Stimulated activated CD8-positive, alpha-beta memory T cell treated with anti-CD3 and anti-CD28 coated beads, Interleukin-12 subunit alpha, Interleukin-12 subunit beta, amount 100 ng/mL, for 24 hours (primary cell): ENCODE results near the gene SPATA32.

Experiments
- DNase-seq: peaks from one replicate; pipeline ENCODE4 v3.0.0-alpha.2; 2020; ENCODE audit errors: extremely low read depth

The SPATA32 gene

DNA sequence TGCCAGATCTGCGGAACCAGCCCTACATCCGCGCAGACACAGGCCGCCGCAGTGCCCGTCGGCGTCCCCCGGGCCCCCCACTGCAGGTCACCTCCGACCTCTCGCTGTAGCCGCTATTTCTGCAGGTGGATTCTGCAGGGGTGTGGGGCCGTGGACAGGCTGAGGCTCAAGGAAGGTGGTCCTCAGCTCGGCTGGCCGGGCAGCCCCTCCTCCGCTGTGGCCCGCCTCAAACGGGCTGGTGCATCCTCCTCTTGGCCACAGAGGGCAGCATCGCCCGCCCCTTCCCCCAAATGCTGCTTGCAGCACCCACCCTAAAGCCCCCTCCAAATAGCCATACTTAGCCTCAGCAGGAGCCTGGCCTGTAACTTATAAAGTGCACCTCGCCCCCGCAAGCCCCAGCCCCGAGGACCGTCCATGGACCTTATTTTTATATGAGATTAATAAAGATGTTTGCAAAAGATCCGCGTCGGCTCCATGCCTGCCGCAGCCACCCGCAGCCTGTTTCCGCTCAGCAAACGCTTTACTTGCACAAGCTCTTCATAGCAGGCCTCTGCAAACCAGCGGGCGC, 14.9 kb downstream of the SPATA32 start:
- no peak for DNase-seq

DNA sequence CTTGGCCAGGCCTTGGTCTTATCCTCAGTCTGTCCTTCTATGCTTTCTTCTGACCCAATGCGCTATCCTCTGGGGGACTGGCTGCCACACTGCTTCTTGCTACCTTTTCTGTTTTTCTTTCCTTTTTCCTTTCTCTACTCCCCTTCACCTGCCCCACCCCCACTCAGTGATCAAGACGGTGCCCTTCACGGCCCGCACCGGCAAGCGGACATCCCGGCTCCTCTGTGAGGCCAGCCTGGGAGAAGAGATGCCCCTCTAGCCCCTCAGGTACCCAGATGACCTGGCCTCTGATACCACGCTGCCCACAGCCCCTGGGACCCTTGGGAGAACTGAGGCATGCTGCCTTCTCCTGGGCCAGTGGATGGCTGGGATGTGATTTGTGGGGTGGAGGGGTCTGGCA, 15.6 kb downstream of the SPATA32 start:
- DNase-seq = no peak

DNA sequence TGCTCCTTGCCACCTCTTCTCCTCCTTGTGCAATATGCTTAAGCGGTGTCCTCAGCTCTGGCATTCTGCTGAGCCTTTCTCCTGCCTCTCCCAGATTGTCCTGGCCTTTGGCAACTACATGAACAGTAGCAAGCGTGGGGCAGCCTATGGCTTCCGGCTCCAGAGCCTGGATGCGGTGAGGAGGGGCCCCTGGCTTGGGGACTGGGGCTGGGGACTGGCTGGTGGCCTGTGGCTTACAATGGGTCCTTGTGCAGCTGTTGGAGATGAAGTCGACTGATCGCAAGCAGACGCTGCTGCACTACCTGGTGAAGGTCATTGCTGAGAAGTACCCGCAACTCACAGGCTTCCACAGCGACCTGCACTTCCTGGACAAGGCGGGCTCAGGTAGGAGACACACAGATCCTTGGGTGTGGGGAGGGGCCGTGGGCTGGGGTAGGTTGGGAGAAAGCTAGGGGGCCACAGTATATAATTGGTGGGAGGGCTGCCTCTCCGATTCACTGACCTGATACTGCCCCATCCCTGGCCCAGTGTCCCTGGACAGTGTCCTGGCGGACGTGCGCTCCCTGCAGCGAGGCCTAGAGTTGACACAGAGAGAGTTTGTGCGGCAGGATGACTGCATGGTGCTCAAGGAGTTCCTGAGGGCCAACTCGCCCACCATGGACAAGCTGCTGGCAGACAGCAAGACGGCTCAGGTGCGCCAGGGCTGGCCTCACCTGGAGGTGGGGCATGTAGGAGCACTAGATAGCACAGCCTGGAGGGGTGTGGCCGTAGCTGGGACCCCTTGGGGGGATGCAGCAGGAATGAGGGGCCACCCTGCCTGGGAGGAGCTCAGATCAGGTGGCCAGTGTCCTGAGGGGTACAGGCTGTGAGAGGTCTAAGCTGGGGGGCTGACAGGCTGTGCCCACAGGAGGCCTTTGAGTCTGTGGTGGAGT, 16.9 kb downstream of the SPATA32 start:
- no peak for DNase-seq

GRCh38 chr17:45243750-45244149, 18.1 kb downstream of the SPATA32 start:
- DNase-seq = no peak

GRCh38 chr17:45242029-45242414, 19.9 kb downstream of the SPATA32 start:
- DNase-seq = no peak

DNA sequence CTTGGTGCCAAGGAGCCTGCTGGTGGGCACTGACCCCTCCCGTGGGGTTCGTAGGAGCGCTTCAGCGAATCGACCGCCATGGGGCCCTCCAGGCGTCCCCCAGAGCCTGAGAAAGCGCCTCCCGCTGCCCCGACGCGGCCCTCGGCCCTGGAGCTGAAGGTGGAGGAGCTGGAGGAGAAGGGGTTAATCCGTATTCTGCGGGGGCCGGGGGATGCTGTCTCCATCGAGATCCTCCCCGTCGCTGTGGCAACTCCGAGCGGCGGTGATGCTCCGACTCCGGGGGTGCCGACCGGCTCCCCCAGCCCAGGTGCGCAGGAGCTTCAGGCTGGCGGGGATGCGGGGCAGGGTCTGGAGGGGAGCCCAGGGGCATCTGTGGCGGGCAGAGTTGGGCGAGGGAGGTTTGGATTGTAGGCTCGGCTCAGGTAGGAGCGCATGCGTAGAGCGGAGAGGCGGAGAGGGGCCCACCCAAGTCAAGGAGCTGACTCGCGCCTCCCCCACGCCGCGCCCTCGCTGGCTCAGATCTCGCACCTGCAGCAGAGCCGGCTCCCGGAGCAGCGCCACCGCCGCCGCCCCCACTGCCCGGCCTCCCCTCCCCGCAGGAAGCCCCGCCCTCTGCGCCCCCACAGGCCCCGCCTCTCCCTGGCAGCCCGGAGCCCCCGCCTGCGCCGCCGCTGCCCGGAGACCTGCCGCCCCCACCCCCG, 20.4 kb downstream of the SPATA32 start:
- no peak for DNase-seq

DNA sequence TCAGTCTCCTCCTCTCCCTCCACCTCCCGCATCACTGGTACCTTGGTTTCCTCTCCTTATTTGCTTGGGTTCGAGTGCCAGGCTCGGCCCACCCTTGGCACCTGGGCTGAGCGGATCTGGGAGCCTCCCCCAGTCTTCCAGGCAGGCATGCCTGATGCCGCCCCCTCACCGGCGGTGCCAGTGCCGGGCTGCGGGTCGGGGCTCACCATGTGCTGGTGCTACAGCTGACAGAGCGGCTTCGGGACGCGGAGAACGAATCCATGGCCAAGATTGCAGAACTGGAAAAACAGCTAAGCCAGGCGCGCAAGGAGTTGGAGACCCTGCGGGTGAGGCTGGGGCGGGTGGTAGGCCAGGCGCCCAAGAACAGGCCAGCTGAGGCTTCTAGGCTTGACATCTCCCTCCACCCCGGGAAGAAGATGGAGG, 21.0 kb downstream of the SPATA32 start:
- no peak for DNase-seq

- no peak for DNase-seq
Observed at GRCh38 chr17:45238155-45238774, 23.6 kb downstream of the SPATA32 start.

GRCh38 chr17:45237686-45238085, 24.2 kb downstream of the SPATA32 start:
- no peak for DNase-seq

- no peak for DNase-seq
Observed at GRCh38 chr17:45236282-45236606, 25.6 kb downstream of the SPATA32 start.

GRCh38 chr17:45235416-45236281, 26.2 kb downstream of the SPATA32 start:
- no peak for DNase-seq

GRCh38 chr17:45234641-45235415, 27.1 kb downstream of the SPATA32 start:
- no peak for DNase-seq

DNA sequence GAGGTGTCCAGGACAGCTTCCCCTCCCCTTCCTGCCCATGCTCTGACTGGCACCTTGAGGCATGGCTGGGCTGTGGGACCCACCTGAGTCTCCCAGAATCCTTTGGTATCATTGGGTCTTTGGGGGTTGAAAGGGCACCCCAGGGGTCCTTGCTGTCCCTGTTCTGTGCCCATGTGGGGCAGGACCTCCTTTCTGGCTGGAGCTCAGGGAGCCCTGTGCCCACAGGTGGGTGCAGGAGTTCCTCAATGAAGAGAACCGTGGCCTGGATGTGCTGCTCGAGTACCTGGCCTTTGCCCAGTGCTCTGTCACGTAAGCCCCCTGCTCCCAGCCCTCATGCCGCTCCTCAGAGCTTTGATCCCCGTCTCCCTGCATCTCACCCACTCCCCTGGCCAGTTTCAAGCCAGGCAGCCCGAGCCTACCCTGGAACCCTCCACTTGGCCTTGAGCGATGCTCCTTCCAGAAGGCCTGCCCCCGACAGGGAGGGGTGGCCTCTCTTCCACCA, 28.4 kb downstream of the SPATA32 start:
- DNase-seq = no peak

GRCh38 chr17:45232514-45233422, 29.1 kb downstream of the SPATA32 start:
- DNase-seq = no peak

DNA sequence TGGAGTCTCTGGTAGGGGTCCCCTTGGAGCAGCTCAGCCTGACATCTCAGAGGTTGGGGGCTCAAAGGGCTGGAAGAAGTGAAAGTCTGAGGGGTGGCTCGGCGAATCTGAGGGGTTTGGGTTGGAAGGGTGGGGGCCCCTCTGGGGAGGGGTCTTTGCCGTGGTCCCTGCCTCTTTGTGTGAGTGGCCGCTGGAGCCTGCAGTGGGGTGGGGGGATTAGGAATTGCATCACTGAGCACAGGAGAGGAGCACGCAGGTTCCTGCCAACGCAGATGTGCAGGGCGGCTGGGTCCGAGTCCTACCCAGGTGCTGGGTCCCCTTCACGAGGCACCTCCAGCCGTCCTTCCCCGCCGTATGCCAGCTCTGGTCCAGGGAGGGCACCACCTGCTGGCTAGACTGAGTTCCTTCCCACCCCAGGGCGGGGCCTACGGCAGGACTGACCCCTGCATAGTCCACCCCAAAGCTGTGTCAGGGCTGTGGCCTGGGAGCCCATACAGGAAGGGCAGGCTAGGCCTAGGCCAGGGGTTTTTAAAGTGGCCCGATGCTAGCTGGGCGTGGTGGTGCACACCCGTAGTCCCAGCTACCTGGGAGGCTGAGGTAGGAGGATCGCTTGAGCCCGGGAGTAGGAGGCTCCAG, 30.3 kb downstream of the SPATA32 start:
- DNase-seq = no peak

DNA sequence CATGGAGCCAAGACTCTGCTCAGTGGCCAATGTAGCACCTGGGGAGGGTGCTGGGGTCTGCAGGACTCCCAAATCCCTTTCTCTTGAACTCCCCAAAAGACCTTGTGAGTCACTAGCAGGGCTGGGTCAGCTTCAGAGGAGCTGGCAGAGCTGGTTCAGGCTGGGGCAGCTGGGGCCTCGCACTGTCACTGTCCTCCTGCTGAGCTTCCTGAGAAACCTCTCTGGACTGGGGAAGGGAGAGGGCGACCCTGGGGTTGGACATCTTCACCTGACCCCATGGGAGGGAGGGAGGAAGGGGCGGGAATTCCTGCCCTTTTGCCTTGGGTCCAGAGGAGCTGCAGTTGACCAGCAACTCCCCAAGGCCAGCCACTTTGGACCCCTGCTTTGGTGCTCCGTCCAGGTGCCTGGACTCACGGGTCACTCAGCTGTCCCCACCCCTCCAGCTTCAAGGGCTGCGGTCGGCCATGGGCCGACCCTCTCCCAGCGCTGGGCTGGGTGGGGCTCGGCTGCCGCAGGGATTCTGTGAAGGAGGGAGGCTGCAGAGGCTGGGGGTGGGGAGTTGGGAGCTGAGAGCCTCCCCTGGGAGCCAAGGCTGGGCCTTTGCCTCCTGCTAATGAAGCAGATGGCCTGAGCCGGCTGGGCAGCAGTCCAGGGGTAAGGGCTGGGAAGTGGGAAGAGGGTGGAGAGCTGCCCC, 31.0 kb downstream of the SPATA32 start:
- DNase-seq = no peak

- no peak for DNase-seq
Observed at GRCh38 chr17:45230410-45230786, 31.5 kb downstream of the SPATA32 start.

- no peak for DNase-seq
Observed at GRCh38 chr17:45229681-45230409, 32.0 kb downstream of the SPATA32 start.
